HepG2 (cell line): Measurements from ENCODE around the gene EFCAB8. TPM values are rescaled to one million over a fixed set of nuclear protein-coding genes. Genes with fewer than 3 reads are reported as not detected.

Experiments
- FOSL2 ChIP-seq: sonication (generic); formaldehyde crosslinking; IDR thresholded peaks from 2 replicates; pipeline ENCODE4 v1.4.0; 2020; ENCODE audit warnings: missing genetic modification reagents
- MED1 ChIP-seq: sonication (generic); formaldehyde crosslinking; IDR thresholded peaks from 2 replicates; pipeline ENCODE4 v1.4.0; 2020; ENCODE audit warnings: missing genetic modification reagents
- NR2F6 ChIP-seq, 2 experiments: IDR thresholded peaks; 2 replicates each; pipeline ENCODE4 v1.6.1; 2016; ENCODE audit warnings: antibody characterized with exemption in 1 of 2, mild to moderate bottlenecking in 1 of 2
- POLR2G ChIP-seq: fragments of 200-400 bp; formaldehyde crosslinking; IDR thresholded peaks from 2 replicates; pipeline ENCODE4 v1.6.1; 2018; ENCODE audit warnings: mild to moderate bottlenecking, low read depth, low read length, moderate library complexity
- SALL1 ChIP-seq: sonication (generic); formaldehyde crosslinking; IDR thresholded peaks from 2 replicates; pipeline ENCODE4 v1.8.0; 2022; ENCODE audit warnings: mild to moderate bottlenecking, missing genetic modification reagents
- THAP9 ChIP-seq: sonication (generic); formaldehyde crosslinking; IDR thresholded peaks from 2 replicates; pipeline ENCODE4; 2020; ENCODE audit warnings: missing genetic modification reagents, mild to moderate bottlenecking, borderline replicate concordance
- ZBTB14 ChIP-seq: sonication (generic); formaldehyde crosslinking; IDR thresholded peaks from 2 replicates; pipeline ENCODE4 v1.4.0; 2020; ENCODE audit warnings: missing genetic modification reagents
- ZHX2 ChIP-seq, 2 experiments: sonication (generic) in 1 of 2; formaldehyde crosslinking in 1 of 2; IDR thresholded peaks; 2 replicates each; pipeline versions ENCODE4 v1.6.1 to v1.9.0; 2014 to 2022; ENCODE audit warnings: antibody characterized with exemption in 1 of 2, borderline replicate concordance in 1 of 2, inconsistent platforms in 1 of 2, low read depth in 1 of 2, missing genetic modification reagents in 1 of 2
- ZNF207 ChIP-seq: fragments of 450-650 bp; IDR thresholded peaks from 2 replicates; pipeline ENCODE4 v1.6.1; 2016; ENCODE audit warnings: antibody characterized with exemption, borderline replicate concordance
- ZNF30 ChIP-seq: sonication (generic); formaldehyde crosslinking; IDR thresholded peaks from 2 replicates; pipeline ENCODE4 v1.5.0; 2020; ENCODE audit warnings: mild to moderate bottlenecking, missing genetic modification reagents
- ZNF44 ChIP-seq: sonication (generic); formaldehyde crosslinking; IDR thresholded peaks from 2 replicates; pipeline ENCODE4 v1.5.1; 2020; ENCODE audit warnings: mild to moderate bottlenecking, missing genetic modification reagents
- ZNF557 ChIP-seq: sonication (generic); formaldehyde crosslinking; IDR thresholded peaks from 2 replicates; pipeline ENCODE4 v1.4.0; 2020; ENCODE audit warnings: missing genetic modification reagents
- ZNF709 ChIP-seq: sonication (generic); formaldehyde crosslinking; IDR thresholded peaks from 2 replicates; pipeline ENCODE4 v1.5.0; 2020; ENCODE audit warnings: mild to moderate bottlenecking, missing genetic modification reagents
- ZUFSP ChIP-seq: sonication (generic); formaldehyde crosslinking; IDR thresholded peaks from 2 replicates; pipeline ENCODE4 v1.9.0; 2021; ENCODE audit warnings: missing genetic modification reagents, mild to moderate bottlenecking, borderline replicate concordance
- polyA plus RNA-seq, 8 experiments: library from polyadenylated mRNA; depleted of rRNA in 3 of 8; stranded (reverse) in 7 of 8; unstranded in 1 of 8; fragments of >200 nt; fragmentation: Illumina TruSeq in 4 of 8; extraction: Trizol in 4 of 8; gene quantifications; 2 replicates each; pipeline versions ENCODE4 v1.2.1 to v1.2.3, GENCODE V29; 2011 to 2016; ENCODE audit warnings: low read depth in 4 of 8, missing spikeins in 1 of 8, mixed read lengths in 1 of 8; ENCODE audit not compliant: insufficient read depth in 1 of 8
- total RNA-seq, 5 experiments: library from RNA; depleted of rRNA; stranded (reverse); fragments of >200 nt; fragmentation: Illumina TruSeq; extraction: Trizol; gene quantifications; 2 replicates each; pipeline ENCODE4 v1.2.3, GENCODE V29; 2016; ENCODE audit warnings: low read depth in 1 of 5

The EFCAB8 gene
- total and polyA plus RNA-seq, 2 of the 13 experiments (the other 11 are each of a cell fraction or from before 2014, with no cell fraction given), result 0.15 to 0.22 TPM

GRCh38 chr20:33007376-33008335 is 148.9 kb downstream of the EFCAB8 start, which contains the start of gene BPIFB2 (continued):
- peak; percentile 15; the same call in 1 of the 2 replicates for TF ChIP-seq ZHX2 (IDR thresholded peaks at IDR 0.05; ENCODE audit: low read depth)
- TF ChIP-seq ZHX2 (CRISPR knock-in tag; IDR thresholded peaks at IDR 0.05; ENCODE audit: borderline replicate concordance), result no peak
- TF ChIP-seq NR2F6 (IDR thresholded peaks at IDR 0.05), result peak; percentile 83
- peak; percentile 82 for TF ChIP-seq NR2F6 (CRISPR knock-in tag; IDR thresholded peaks at IDR 0.05)
- peak; percentile 81 for TF ChIP-seq FOSL2 (CRISPR knock-in tag)
- peak; percentile 87 for TF ChIP-seq THAP9 (CRISPR knock-in tag)
- TF ChIP-seq ZUFSP (CRISPR knock-in tag), result no peak
- peak; percentile 31; the same call in 1 of the 2 replicates for TF ChIP-seq ZNF709 (CRISPR knock-in tag)
- peak; percentile 99 for TF ChIP-seq POLR2G
- peak; percentile 97 for TF ChIP-seq MED1 (CRISPR knock-in tag)
- no peak for TF ChIP-seq ZNF207
- TF ChIP-seq ZNF30 (CRISPR knock-in tag), result no peak; the same call in 1 of the 2 replicates
- TF ChIP-seq ZBTB14 (CRISPR knock-in tag), result no peak; the same call in 1 of the 2 replicates
- peak; percentile 94 for TF ChIP-seq ZNF557
- TF ChIP-seq SALL1 (CRISPR knock-in tag), result peak; percentile 92
- TF ChIP-seq ZNF44 (CRISPR knock-in tag), result peak; percentile 65; the same call in 1 of the 2 replicates
